Loucy (cell line): ENCODE measurements around the gene IRF6.

Source experiments
- H2AFZ ChIP-seq: fragments of 200-600 bp; sonication (generic); 2 replicates; pipeline ENCODE4 v1.6.0; 2016; ENCODE audit warnings: antibody characterized with exemption, mild to moderate bottlenecking, low read length, moderate library complexity
- H3F3A ChIP-seq: fragments of 200-600 bp; 2 replicates; pipeline ENCODE4 v1.6.0; 2016; ENCODE audit warnings: antibody characterized with exemption, low read depth, mild to moderate bottlenecking
- H3K27me3 ChIP-seq: fragments of 200-600 bp; sonication (generic); 2 replicates; pipeline ENCODE4 v1.6.1; 2014; ENCODE audit warnings: low read length, mild to moderate bottlenecking; ENCODE audit not compliant: insufficient read depth, poor library complexity, severe bottlenecking
- H3K36me3 ChIP-seq: fragments of 200-600 bp; sonication (generic); 2 replicates; pipeline ENCODE4 v1.6.1; 2016; ENCODE audit warnings: low read length; ENCODE audit not compliant: insufficient read depth
- H3K4me1 ChIP-seq: fragments of 200-600 bp; sonication (generic); 2 replicates; pipeline ENCODE4 v1.5.1; 2014; ENCODE audit warnings: low read length, mild to moderate bottlenecking; ENCODE audit not compliant: insufficient read depth, poor library complexity, severe bottlenecking
- H3K4me2 ChIP-seq: fragments of 200-600 bp; sonication (generic); 2 replicates; pipeline ENCODE4 v1.6.0; 2014; ENCODE audit warnings: antibody characterized with exemption, low read length, low read depth, mild to moderate bottlenecking; ENCODE audit not compliant: poor library complexity, severe bottlenecking
- H3K4me3 ChIP-seq: fragments of 200-600 bp; sonication (generic); 2 replicates; pipeline ENCODE4 v1.5.1; 2014; ENCODE audit warnings: low read length, mild to moderate bottlenecking, mixed read lengths; ENCODE audit not compliant: poor library complexity, severe bottlenecking
- H3K79me2 ChIP-seq: fragments of 200-600 bp; sonication (generic); 2 replicates; pipeline ENCODE4 v1.6.1; 2014; ENCODE audit warnings: low read length; ENCODE audit not compliant: insufficient read depth
- H3K9ac ChIP-seq: fragments of 200-600 bp; sonication (generic); 2 replicates; pipeline ENCODE4 v1.6.0; 2014; ENCODE audit warnings: mild to moderate bottlenecking, low read depth, low read length, moderate library complexity; ENCODE audit not compliant: poor library complexity, severe bottlenecking
- H3K9me2 ChIP-seq: fragments of 200-600 bp; sonication (generic); replicated peaks from 2 replicates; pipeline ENCODE4 v1.6.1; 2016; ENCODE audit warnings: low read depth, low read length, mixed read lengths
- H3K9me3 ChIP-seq: fragments of 200-600 bp; sonication (generic); 2 replicates; pipeline ENCODE4 v1.6.1; 2014; ENCODE audit warnings: mild to moderate bottlenecking, antibody characterized with exemption, low read length, low read depth; ENCODE audit not compliant: insufficient read depth
- H4K20me1 ChIP-seq: fragments of 200-600 bp; sonication (generic); 2 replicates; pipeline ENCODE4 v1.6.0; 2014; ENCODE audit warnings: antibody characterized with exemption, low read length, mild to moderate bottlenecking; ENCODE audit not compliant: insufficient read depth, poor library complexity, severe bottlenecking
- CTCF ChIP-seq: fragments of 200-600 bp; sonication (generic); conservative IDR thresholded peaks from 2 replicates; pipeline ENCODE4 v1.5.1; 2014; ENCODE audit warnings: mild to moderate bottlenecking, antibody characterized with exemption, low read length
- EZH2phosphoT487 ChIP-seq: fragments of 200-600 bp; IDR thresholded peaks from 2 replicates; pipeline ENCODE4 v1.6.1; 2018; ENCODE audit warnings: antibody characterized with exemption, mild to moderate bottlenecking, moderate library complexity, borderline replicate concordance

Gene IRF6

GRCh38 chr1:209830722-209831121 is 24.8 kb upstream of the IRF6 start:
- Histone ChIP-seq H3K4me2 (peak overlapping the region; percentile 73), H4K20me1 (peaks cover 11% of the 10 kb centered on the region), H3K9me2 (no peaks in the 10 kb centered on the region), H3K27me3 (no peaks in the 10 kb centered on the region), H3K9ac (no peak overlapping the region), H3K36me3 (peaks cover 35% of the 10 kb centered on the region), H3K4me3 (peak overlapping the region; percentile 97), H3K79me2 (peaks cover 25% of the 10 kb centered on the region), H3K4me1 (peaks cover 18% of the 10 kb centered on the region), H3F3A (no peaks in the 10 kb centered on the region), H3K9me3 (no peaks in the 10 kb centered on the region), H2AFZ (no peak overlapping the region)
- no peak for TF ChIP-seq CTCF
- TF ChIP-seq EZH2phosphoT487 = no peak

GRCh38 chr1:209829716-209830115 is 23.8 kb upstream of the IRF6 start:
- H3F3A ChIP-seq = no peaks in the 10 kb centered on the region
- peak overlapping the region; percentile 52 for H3K9ac ChIP-seq
- H3K4me1 ChIP-seq = peaks cover 17% of the 10 kb centered on the region
- H3K4me2 ChIP-seq = peak overlapping the region; percentile 73
- H3K79me2 ChIP-seq = peaks cover 25% of the 10 kb centered on the region
- H3K9me2 ChIP-seq = no peaks in the 10 kb centered on the region
- no peak overlapping the region for H2AFZ ChIP-seq
- H3K9me3 ChIP-seq = no peaks in the 10 kb centered on the region
- peaks cover 11% of the 10 kb centered on the region for H4K20me1 ChIP-seq
- H3K4me3 ChIP-seq = peak overlapping the region; percentile 97
- peaks cover 30% of the 10 kb centered on the region for H3K36me3 ChIP-seq
- H3K27me3 ChIP-seq = no peaks in the 10 kb centered on the region
- TF ChIP-seq CTCF (no peak), EZH2phosphoT487 (no peak)

GRCh38 chr1:209827384-209828262 is 21.7 kb upstream of the IRF6 start, which contains the start of gene UTP25:
Gene UTP25 (plus strand): TSS chr1:209827972. CDS start chr1:209828064, 92 bp downstream.
- Histone ChIP-seq H3K4me1 (peaks cover 17% of the 10 kb centered on the region), H3K36me3 (peaks cover 10% of the 10 kb centered on the region; the same call in 1 of the 2 replicates), H3K9me2 (no peaks in the 10 kb centered on the region), H3K79me2 (peaks cover 25% of the 10 kb centered on the region), H4K20me1 (peaks cover 11% of the 10 kb centered on the region), H3F3A (no peaks in the 10 kb centered on the region), H2AFZ (peak within 1 kb of the TSS; percentile 98), H3K4me3 (peak within 1 kb of the TSS; percentile 97), H3K9me3 (no peaks in the 10 kb centered on the region), H3K4me2 (peak within 1 kb of the TSS; percentile 73), H3K9ac (peak within 1 kb of the TSS; percentile 80), H3K27me3 (no peaks in the 10 kb centered on the region)
- TF ChIP-seq EZH2phosphoT487 (no peak), CTCF (peak; percentile 63)
